GM12878 (cell line): ENCODE measurements around the gene MTMR4. TPM values are rescaled to one million over a fixed set of nuclear protein-coding genes. Genes with fewer than 3 reads are reported as not detected.
A peak's percentile ranks its signal among the peaks of the same experiment; 100 is the strongest.

ENCODE experiments used
- ATF3 ChIP-seq: IDR thresholded peaks from 2 replicates; pipeline ENCODE4 v1.6.1; 2011; ENCODE audit warnings: low read depth, mild to moderate bottlenecking, low read length, moderate library complexity, borderline replicate concordance; ENCODE audit errors: extremely low read depth
- BHLHE40 ChIP-seq, 2 experiments: fragments of 450-650 bp in 1 of 2; IDR thresholded peaks; 2 replicates each; pipeline ENCODE4 v1.6.1; 2011 to 2017; ENCODE audit warnings: low read depth in 2 of 2, borderline replicate concordance in 1 of 2, improper control_type of control experiment in 1 of 2, low read length in 1 of 2, mild to moderate bottlenecking in 1 of 2
- CHD1 ChIP-seq: IDR thresholded peaks from 2 replicates; pipeline ENCODE4 v1.6.1; 2012; ENCODE audit warnings: low read depth, low read length, improper control_type of control experiment
- E2F4 ChIP-seq: IDR thresholded peaks from 2 replicates; pipeline ENCODE4 v1.6.1; 2012; ENCODE audit warnings: low read depth, low read length, improper control_type of control experiment
- E4F1 ChIP-seq: fragments of 450-650 bp; IDR thresholded peaks from 2 replicates; pipeline ENCODE4 v1.6.1; 2018; ENCODE audit warnings: borderline replicate concordance, mild to moderate bottlenecking; ENCODE audit not compliant: partially characterized antibody
- ELK1 ChIP-seq: IDR thresholded peaks from 2 replicates; pipeline ENCODE4 v1.6.1; 2012; ENCODE audit warnings: low read depth, low read length, improper control_type of control experiment
- EZH2 ChIP-seq: IDR thresholded peaks from 2 replicates; pipeline ENCODE4 v1.6.1; 2012; ENCODE audit warnings: low read depth, mild to moderate bottlenecking, control low read depth, inconsistent platforms, low read length, borderline replicate concordance; ENCODE audit not compliant: control insufficient read depth
- HDAC6 ChIP-seq: fragments of 200-600 bp; sonication (generic); IDR thresholded peaks from one replicate; pipeline ENCODE4 v1.8.0; 2017; ENCODE audit warnings: antibody characterized with exemption; ENCODE audit not compliant: unreplicated experiment
- IKZF1 ChIP-seq: fragments of 450-650 bp; conservative IDR thresholded peaks from 2 replicates; pipeline ENCODE4 v1.6.1; 2017; ENCODE audit warnings: antibody characterized with exemption, mild to moderate bottlenecking
- IKZF2 ChIP-seq, 2 experiments: fragments of 450-650 bp; IDR thresholded peaks; 2 replicates each; pipeline ENCODE4 v1.6.1; 2017; ENCODE audit warnings: mild to moderate bottlenecking in 2 of 2, moderate library complexity in 2 of 2
- MEF2B ChIP-seq: fragments of 450-650 bp; IDR thresholded peaks from 2 replicates; pipeline ENCODE4 v1.6.1; 2018; ENCODE audit warnings: mild to moderate bottlenecking, moderate library complexity; ENCODE audit not compliant: partially characterized antibody, poor library complexity, severe bottlenecking
- NBN ChIP-seq: fragments of 450-650 bp; IDR thresholded peaks from 2 replicates; pipeline ENCODE4 v1.6.1; 2016
- PAX5 ChIP-seq: IDR thresholded peaks from 2 replicates; pipeline ENCODE4 v1.6.1; 2011; ENCODE audit warnings: low read depth, low read length, borderline replicate concordance
- PAX8 ChIP-seq: fragments of 450-650 bp; IDR thresholded peaks from 2 replicates; pipeline ENCODE4 v1.6.1; 2017; ENCODE audit warnings: mild to moderate bottlenecking, moderate library complexity
- POLR2AphosphoS5 ChIP-seq: IDR thresholded peaks from 2 replicates; pipeline ENCODE4 v1.6.1; 2011; ENCODE audit warnings: mild to moderate bottlenecking, low read length, inconsistent platforms
- RBBP5 ChIP-seq: fragments of 200-600 bp; sonication (generic); conservative IDR thresholded peaks from 2 replicates; pipeline ENCODE4 v1.6.1; 2016
- SKIL ChIP-seq: fragments of 450-650 bp; IDR thresholded peaks from 2 replicates; pipeline ENCODE4 v1.6.1; 2017; ENCODE audit warnings: mild to moderate bottlenecking, low read depth, inconsistent platforms; ENCODE audit not compliant: poor library complexity, severe bottlenecking
- SMAD1 ChIP-seq: fragments of 450-650 bp; IDR thresholded peaks from 2 replicates; pipeline ENCODE4 v1.6.1; 2018; ENCODE audit warnings: mild to moderate bottlenecking, low read depth; ENCODE audit not compliant: partially characterized antibody
- SMARCA5 ChIP-seq: fragments of 450-650 bp; IDR thresholded peaks from 2 replicates; pipeline ENCODE4 v1.6.1; 2017; ENCODE audit warnings: mild to moderate bottlenecking
- WRNIP1 ChIP-seq: IDR thresholded peaks from 2 replicates; pipeline ENCODE4 v1.6.1; 2011; ENCODE audit warnings: low read depth, low read length, improper control_type of control experiment, borderline replicate concordance
- ZNF24 ChIP-seq: fragments of 450-650 bp; IDR thresholded peaks from 2 replicates; pipeline ENCODE4 v1.6.1; 2017; ENCODE audit warnings: antibody characterized with exemption, mild to moderate bottlenecking
- ZNF274 ChIP-seq: IDR thresholded peaks from one replicate; pipeline ENCODE4 v1.8.0; 2011; ENCODE audit not compliant: insufficient read length, insufficient read depth
- ZSCAN29 ChIP-seq: fragments of 450-650 bp; IDR thresholded peaks from 2 replicates; pipeline ENCODE4 v1.6.1; 2017; ENCODE audit warnings: mild to moderate bottlenecking, moderate library complexity
- polyA plus RNA-seq, 11 experiments: library from polyadenylated mRNA; depleted of rRNA in 4 of 11; unstranded in 6 of 11; stranded (reverse) in 5 of 11; fragments of >200 nt; fragmentation: Nextera tagmentation in 4 of 11; fragmentation: Illumina TruSeq in 1 of 11; extraction: Ambion mirVana in 4 of 11; extraction: Trizol in 1 of 11; gene quantifications; 1 replicate in 1 of 11; 2 replicates in 10 of 11; pipeline versions ENCODE4 v1.2.1 to v1.2.3, GENCODE V29; 2011 to 2016; ENCODE audit warnings: inconsistent platforms in 2 of 11, missing spikeins in 2 of 11, low read depth in 1 of 11
- total RNA-seq, 4 experiments: library from RNA; depleted of rRNA in 3 of 4; stranded (reverse); fragments of >200 nt in 3 of 4; fragmentation: Illumina TruSeq in 1 of 4; extraction: Trizol in 1 of 4; gene quantifications; 2 replicates each; pipeline versions ENCODE4 v1.2.1 to v1.2.3, GENCODE V29; 2013 to 2021

MTMR4 gene
- total and polyA plus RNA-seq, 10 of the 15 experiments (the other 5 are each of a cell fraction or from before 2014, with no cell fraction given), result 12.8 to 127 (median 53.2) TPM

- TF ChIP-seq SKIL (no peak), HDAC6 (no peak), IKZF2 (IDR thresholded peaks at IDR 0.05) (no peak), SMARCA5 (0 out of 2 replicates have a peak, but pooled peaks have one; percentile 61), PAX8 (no peak), CHD1 (no peak), EZH2 (no peak), MEF2B (no peak), BHLHE40 (IDR thresholded peaks at IDR 0.05; ENCODE audit: borderline replicate concordance in 1 of 2, low read depth in 2 of 2, low read length in 1 of 2) (peak; percentile 90 to 96), ZNF24 (no peak), ATF3 (no peak), E2F4 (no peak), SMAD1 (no peak), POLR2AphosphoS5 (peak; percentile 14; the same call in 1 of the 2 replicates), ZSCAN29 (no peak), WRNIP1 (no peak), RBBP5 (no peak), ZNF274 (no peak), ELK1 (no peak), E4F1 (no peak), PAX5 (no peak), IKZF1 (peak; percentile 52; the same call in 1 of the 2 replicates), NBN (no peak; the same call in 1 of the 2 replicates)
These were observed at the start of gene MTMR4 (continued) for GRCh38 chr17:58513965-58514769.
